Fibroblast of upper back skin (primary cell): ENCODE measurements around the gene FAM3A.
"Not testable (repeated sequence)": the region's sequence is repeated elsewhere in the genome, so short reads cannot be mapped to it uniquely, and the experiment has no call there.

ENCODE experiments used
- DNase-seq: peaks from one replicate; pipeline ENCODE4 v3.0.0-alpha.2; 2013

Gene FAM3A

GRCh38 chrX:154501423-154501822 is 14.6 kb downstream of the FAM3A start:
- DNase-seq = not testable (repeated sequence)

GRCh38 chrX:154496591-154497137 is 19.4 kb downstream of the FAM3A start:
- DNase-seq = not testable (repeated sequence)

GRCh38 chrX:154495472-154495922 is 20.5 kb downstream of the FAM3A start:
- DNase-seq = no peak

- DNase-seq = no peak
These were observed 21.3 kb downstream of the FAM3A start for GRCh38 chrX:154494715-154495114.

- peak; percentile 92 for DNase-seq
These were observed 25.5 kb downstream of the FAM3A start, which contains the start of gene SLC10A3 for GRCh38 chrX:154490414-154491083. TSS of gene SLC10A3 (minus strand) at chrX:154490629. CDS start at chrX:154488940, 1,689 bp downstream.

GRCh38 chrX:154490021-154490413 is 26.0 kb downstream of the FAM3A start:
- DNase-seq = peak; percentile 49

GRCh38 chrX:154489182-154489581 is 26.9 kb downstream of the FAM3A start:
- DNase-seq = no peak

GRCh38 chrX:154488336-154489075 is 27.5 kb downstream of the FAM3A start:
- DNase-seq = no peak

GRCh38 chrX:154487518-154488290 is 28.3 kb downstream of the FAM3A start:
- DNase-seq = no peak

- peak; percentile 42 for DNase-seq
These were observed 29.4 kb downstream of the FAM3A start, which contains the start of gene UBL4A for GRCh38 chrX:154486396-154487207. TSS of gene UBL4A (minus strand) at chrX:154486615. CDS start at chrX:154486584, 31 bp downstream.

- no peak for DNase-seq
These were observed 30.0 kb downstream of the FAM3A start for GRCh38 chrX:154486052-154486395.

GRCh38 chrX:154485150-154486051 is 30.6 kb downstream of the FAM3A start:
- DNase-seq = no peak

- DNase-seq = no peak
These were observed 31.5 kb downstream of the FAM3A start for GRCh38 chrX:154484255-154485149.

GRCh38 chrX:154483325-154483724 is 32.7 kb downstream of the FAM3A start:
- no peak for DNase-seq

GRCh38 chrX:154482786-154483185 is 33.2 kb downstream of the FAM3A start:
- DNase-seq = no peak

- no peak for DNase-seq
These were observed 34.0 kb downstream of the FAM3A start for GRCh38 chrX:154481911-154482601.

- no peak for DNase-seq
These were observed 34.8 kb downstream of the FAM3A start for GRCh38 chrX:154481195-154481594.

GRCh38 chrX:154478728-154479622 is 37.1 kb downstream of the FAM3A start, which contains the start of gene LAGE3:
TSS of gene LAGE3 (minus strand) at chrX:154479281. CDS start at chrX:154478915, 366 bp downstream.
- DNase-seq = peak; percentile 84
